NB4 (cell line): ENCODE measurements around the gene KLHL2.

Experiments used
- CTCF ChIP-seq: IDR thresholded peaks from one replicate; pipeline ENCODE4 v1.5.1; 2012; ENCODE audit warnings: low read depth, low read length
- POLR2A ChIP-seq: IDR thresholded peaks from 2 replicates; pipeline ENCODE4 v1.6.1; 2011; ENCODE audit warnings: mild to moderate bottlenecking; ENCODE audit not compliant: insufficient read length; ENCODE audit errors: extremely low read depth

GRCh38 chr4:165330666-165331065 is 123.3 kb downstream of the KLHL2 start:
- TF ChIP-seq CTCF (no peak), POLR2A (no peak)
